C4-2B (cell line): ENCODE results near the gene JAKMIP3.

Experiments
- ZFX ChIP-seq: fragments of 450-650 bp; IDR thresholded peaks from 2 replicates; pipeline ENCODE4 v1.6.1; 2017
- TF ChIP-seq, protein P1 (sequence below): fragments of 450-650 bp; conservative IDR thresholded peaks from 2 replicates; pipeline ENCODE4 v1.5.1; 2017; ENCODE audit warnings: mild to moderate bottlenecking

DNA sequence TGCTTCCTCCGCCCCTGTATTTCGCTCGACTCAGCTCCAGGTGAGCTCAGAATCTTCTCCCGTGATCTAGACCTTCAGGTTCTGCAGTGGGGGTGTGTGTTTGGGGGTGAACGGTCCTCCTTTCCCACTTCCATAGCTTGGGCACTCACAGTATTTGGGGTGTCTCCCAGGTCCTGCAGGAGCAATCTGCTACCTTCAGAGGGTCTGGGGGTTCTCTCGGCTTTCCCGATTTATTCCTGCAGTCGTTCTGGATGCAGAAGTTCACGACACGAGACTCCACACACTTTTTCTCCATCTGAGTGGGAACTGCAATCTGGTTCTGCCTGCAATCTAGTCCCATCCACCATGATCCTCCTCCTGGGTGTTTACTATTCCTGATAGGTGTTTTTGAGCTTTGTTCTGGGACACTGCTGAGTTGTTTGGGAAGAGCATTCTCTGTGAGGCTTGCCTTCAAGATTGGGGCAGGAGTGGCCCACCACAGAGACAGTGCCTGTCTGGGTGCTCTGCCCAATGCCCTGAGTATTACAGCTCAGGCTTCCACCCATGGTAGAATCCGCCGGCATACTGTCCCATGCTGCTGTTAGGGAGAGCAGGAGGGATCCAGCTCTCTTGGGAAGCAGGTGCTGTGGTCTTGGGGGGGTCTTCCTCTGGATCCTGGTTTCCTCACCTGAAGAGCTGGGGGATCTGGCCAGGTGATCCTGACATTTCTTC is 29.8 kb downstream of the JAKMIP3 start:
- TF ChIP-seq, protein P1, sequence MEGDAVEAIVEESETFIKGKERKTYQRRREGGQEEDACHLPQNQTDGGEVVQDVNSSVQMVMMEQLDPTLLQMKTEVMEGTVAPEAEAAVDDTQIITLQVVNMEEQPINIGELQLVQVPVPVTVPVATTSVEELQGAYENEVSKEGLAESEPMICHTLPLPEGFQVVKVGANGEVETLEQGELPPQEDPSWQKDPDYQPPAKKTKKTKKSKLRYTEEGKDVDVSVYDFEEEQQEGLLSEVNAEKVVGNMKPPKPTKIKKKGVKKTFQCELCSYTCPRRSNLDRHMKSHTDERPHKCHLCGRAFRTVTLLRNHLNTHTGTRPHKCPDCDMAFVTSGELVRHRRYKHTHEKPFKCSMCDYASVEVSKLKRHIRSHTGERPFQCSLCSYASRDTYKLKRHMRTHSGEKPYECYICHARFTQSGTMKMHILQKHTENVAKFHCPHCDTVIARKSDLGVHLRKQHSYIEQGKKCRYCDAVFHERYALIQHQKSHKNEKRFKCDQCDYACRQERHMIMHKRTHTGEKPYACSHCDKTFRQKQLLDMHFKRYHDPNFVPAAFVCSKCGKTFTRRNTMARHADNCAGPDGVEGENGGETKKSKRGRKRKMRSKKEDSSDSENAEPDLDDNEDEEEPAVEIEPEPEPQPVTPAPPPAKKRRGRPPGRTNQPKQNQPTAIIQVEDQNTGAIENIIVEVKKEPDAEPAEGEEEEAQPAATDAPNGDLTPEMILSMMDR, result no peak
- no peak for TF ChIP-seq ZFX
